IPS DF 19.7 (cell line): Measurements from ENCODE around the gene ANKRD40.

Experiments
- DNase-seq: peaks from one replicate; pipeline ENCODE4 v3.0.0-alpha.2; 2013; ENCODE audit warnings: low read depth, low spot score

Gene ANKRD40

GRCh38 chr17:50649042-50649908 is 58.4 kb downstream of the ANKRD40 start:
- no peak for DNase-seq

- DNase-seq, result no peak
Observed at GRCh38 chr17:50647187-50647586, 60.5 kb downstream of the ANKRD40 start.

- DNase-seq, result no peak
Observed at GRCh38 chr17:50645748-50646682, 61.7 kb downstream of the ANKRD40 start.
